ENCODE results near the gene ZNF473. TPM values are rescaled to one million over a fixed set of nuclear protein-coding genes. Genes with fewer than 3 reads are reported as not detected.
A peak's percentile ranks its signal among the peaks of the same experiment; 100 is the strongest.

Gene ZNF473
- total RNA-seq = 8.3 and 8.8 TPM in 2 replicates

DNA sequence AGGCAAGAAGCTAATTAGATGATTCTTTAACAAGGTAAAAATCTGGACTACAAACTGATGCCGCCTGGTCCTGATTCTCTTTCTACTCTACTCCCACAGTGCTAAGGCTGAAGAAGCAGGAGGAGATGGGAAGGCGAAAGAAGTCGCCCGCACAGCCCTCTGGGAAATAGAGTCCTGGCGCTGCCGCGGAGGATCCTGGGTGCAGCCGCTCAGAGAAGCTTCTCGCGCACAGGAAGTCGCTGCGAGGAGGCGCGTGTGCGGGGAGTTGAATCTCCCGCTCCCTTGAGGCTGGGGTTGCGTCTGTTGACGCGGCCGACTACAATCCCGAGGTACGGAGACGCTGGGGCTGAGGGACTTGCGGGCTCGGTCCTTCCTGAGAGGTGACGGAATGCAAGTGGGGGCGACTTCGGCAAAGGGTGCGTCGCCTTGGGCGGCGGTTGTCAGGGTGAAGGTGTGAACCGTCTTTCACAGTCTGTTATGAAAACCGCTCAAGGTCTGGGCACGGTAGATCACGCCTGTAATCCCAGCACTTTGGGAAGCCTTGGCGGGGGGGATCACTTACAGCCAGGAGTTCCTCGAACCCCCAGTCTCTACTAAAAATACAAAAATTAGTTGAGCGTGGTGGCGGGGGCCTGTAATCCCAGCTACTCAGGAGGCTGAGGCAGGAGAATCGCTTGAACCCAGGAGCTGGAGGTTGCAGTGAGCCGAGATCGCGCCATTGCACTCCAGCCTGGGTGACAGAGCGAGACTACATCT is at the start of gene ZNF473:
ZNF473 (plus strand) TSS at position 212 of the 756 bp plus-strand sequence. CDS start 5,078 bp downstream, outside the sequence.
- Histone ChIP-seq H2AFZ (ENCODE audit: low read length) (peak within 1 kb of the TSS; percentile 98), H3K4me1 (ENCODE audit: insufficient read depth, low read length) (peaks cover 17% of the 10 kb centered on the region), H3K4me2 (ENCODE audit: insufficient read depth, low read length) (peak within 1 kb of the TSS; percentile 98), H3K9me3 (ENCODE audit: low read depth, low read length) (no peaks in the 10 kb centered on the region), H3K79me2 (ENCODE audit: insufficient read depth, low read length) (peaks cover 85% of the 10 kb centered on the region), H3K27ac (ENCODE audit: low read depth, low read length) (peak within 1 kb of the TSS; percentile 99), H3K4me3 (ENCODE audit: insufficient read depth, low read length) (peak within 1 kb of the TSS; percentile 100), H3K27me3 (ENCODE audit: insufficient read depth, low read length) (no peaks in the 10 kb centered on the region), H4K20me1 (ENCODE audit: insufficient read depth, low read length) (peaks cover 27% of the 10 kb centered on the region), H3K36me3 (ENCODE audit: insufficient read depth, low read length) (peaks cover 3% of the 10 kb centered on the region)
- TF ChIP-seq, protein P1, sequence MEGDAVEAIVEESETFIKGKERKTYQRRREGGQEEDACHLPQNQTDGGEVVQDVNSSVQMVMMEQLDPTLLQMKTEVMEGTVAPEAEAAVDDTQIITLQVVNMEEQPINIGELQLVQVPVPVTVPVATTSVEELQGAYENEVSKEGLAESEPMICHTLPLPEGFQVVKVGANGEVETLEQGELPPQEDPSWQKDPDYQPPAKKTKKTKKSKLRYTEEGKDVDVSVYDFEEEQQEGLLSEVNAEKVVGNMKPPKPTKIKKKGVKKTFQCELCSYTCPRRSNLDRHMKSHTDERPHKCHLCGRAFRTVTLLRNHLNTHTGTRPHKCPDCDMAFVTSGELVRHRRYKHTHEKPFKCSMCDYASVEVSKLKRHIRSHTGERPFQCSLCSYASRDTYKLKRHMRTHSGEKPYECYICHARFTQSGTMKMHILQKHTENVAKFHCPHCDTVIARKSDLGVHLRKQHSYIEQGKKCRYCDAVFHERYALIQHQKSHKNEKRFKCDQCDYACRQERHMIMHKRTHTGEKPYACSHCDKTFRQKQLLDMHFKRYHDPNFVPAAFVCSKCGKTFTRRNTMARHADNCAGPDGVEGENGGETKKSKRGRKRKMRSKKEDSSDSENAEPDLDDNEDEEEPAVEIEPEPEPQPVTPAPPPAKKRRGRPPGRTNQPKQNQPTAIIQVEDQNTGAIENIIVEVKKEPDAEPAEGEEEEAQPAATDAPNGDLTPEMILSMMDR (IDR thresholded peaks at IDR 0.05; ENCODE audit: extremely low read depth, low read depth, low read length) = no peak
- peak; percentile 98 for DNase-seq (ENCODE audit: insufficient read length, low spot score, missing footprints)

DNA sequence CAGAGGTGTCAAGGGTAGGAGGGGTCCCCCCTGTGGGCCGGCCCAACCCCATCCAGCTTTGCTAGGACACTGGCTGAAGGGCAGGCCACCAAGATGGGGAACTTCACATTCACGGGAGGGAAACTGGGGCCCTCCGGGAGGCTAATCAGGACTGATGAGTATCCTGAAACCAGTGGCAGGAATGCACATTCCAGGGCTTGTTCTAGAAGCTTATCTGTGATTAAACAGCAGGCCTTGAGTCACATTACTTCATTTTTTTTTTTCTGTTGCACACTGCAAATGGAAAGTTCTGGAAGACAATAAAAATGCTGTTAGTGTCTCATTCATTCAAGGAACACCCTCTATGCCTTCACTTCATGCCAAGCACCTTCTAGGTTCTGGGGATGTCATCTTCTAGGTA is 49.3 kb upstream of the ZNF473 start:
- H3K27ac ChIP-seq (ENCODE audit: low read depth, low read length) = no peak overlapping the region
- no peak overlapping the region for H3K4me2 ChIP-seq (ENCODE audit: insufficient read depth, low read length)
- H2AFZ ChIP-seq (ENCODE audit: low read length) = no peak overlapping the region
- H3K4me1 ChIP-seq (ENCODE audit: insufficient read depth, low read length) = no peaks in the 10 kb centered on the region
- no peaks in the 10 kb centered on the region for H3K36me3 ChIP-seq (ENCODE audit: insufficient read depth, low read length)
- no peak for DNase-seq (ENCODE audit: insufficient read length, low spot score, missing footprints)
- peaks cover 10% of the 10 kb centered on the region for H4K20me1 ChIP-seq (ENCODE audit: insufficient read depth, low read length)
- H3K27me3 ChIP-seq (ENCODE audit: insufficient read depth, low read length) = peaks cover 10% of the 10 kb centered on the region
- H3K4me3 ChIP-seq (ENCODE audit: insufficient read depth, low read length) = no peak overlapping the region
- TF ChIP-seq, protein P1 (IDR thresholded peaks at IDR 0.05; ENCODE audit: extremely low read depth, low read depth, low read length) = no peak
- H3K9me3 ChIP-seq (ENCODE audit: low read depth, low read length) = no peaks in the 10 kb centered on the region
- no peaks in the 10 kb centered on the region for H3K79me2 ChIP-seq (ENCODE audit: insufficient read depth, low read length)

DNA sequence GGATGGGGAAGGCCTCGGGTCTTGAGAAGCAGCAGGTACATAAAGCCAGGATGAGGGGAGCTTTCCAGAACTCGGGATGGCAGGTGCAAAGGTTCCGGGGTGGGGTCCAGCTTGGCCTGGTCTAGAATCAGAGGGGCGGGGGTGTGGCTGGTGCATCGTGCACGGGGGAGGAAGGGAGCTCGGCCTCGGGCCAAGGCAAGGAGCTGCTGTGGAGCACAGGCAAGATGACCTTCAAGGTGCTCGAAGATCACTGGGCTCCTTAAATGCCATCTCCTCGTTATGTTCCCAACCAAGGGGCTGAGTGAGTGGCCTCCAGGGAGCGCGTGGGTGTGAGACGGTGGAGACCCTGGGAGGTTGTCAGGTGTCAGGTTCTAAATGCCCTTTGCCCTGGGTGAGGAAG is 48.7 kb upstream of the ZNF473 start:
- TF ChIP-seq, protein P1 (IDR thresholded peaks at IDR 0.05; ENCODE audit: extremely low read depth, low read depth, low read length) = no peak
- Histone ChIP-seq H4K20me1 (ENCODE audit: insufficient read depth, low read length) (peaks cover 11% of the 10 kb centered on the region), H3K9me3 (ENCODE audit: low read depth, low read length) (no peaks in the 10 kb centered on the region), H3K4me1 (ENCODE audit: insufficient read depth, low read length) (no peaks in the 10 kb centered on the region), H3K27me3 (ENCODE audit: insufficient read depth, low read length) (peaks cover 8% of the 10 kb centered on the region), H2AFZ (ENCODE audit: low read length) (no peak overlapping the region), H3K36me3 (ENCODE audit: insufficient read depth, low read length) (no peaks in the 10 kb centered on the region), H3K79me2 (ENCODE audit: insufficient read depth, low read length) (no peaks in the 10 kb centered on the region), H3K4me2 (ENCODE audit: insufficient read depth, low read length) (no peak overlapping the region), H3K4me3 (ENCODE audit: insufficient read depth, low read length) (no peak overlapping the region), H3K27ac (ENCODE audit: low read depth, low read length) (no peak overlapping the region)
- no peak for DNase-seq (ENCODE audit: insufficient read length, low spot score, missing footprints)

DNA sequence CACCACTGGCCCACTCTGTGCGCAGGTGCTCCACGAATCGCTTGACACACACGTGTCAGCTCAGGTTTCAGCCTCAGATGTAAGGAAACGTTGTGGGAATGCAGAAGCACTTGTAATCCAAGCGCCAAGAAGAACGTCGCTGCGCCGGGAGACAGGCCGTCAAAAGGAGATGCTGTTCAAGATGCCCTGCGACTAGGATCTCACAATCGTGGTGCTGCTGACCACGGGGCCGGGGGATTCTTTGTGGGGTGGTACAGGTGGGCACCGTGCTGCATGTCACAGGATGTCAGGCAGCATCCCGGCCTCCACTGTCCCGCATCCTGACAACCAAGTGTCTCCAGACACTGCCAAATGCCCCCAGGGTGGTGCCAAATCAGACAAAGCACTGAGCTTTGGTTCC is 47.9 kb upstream of the ZNF473 start:
- Histone ChIP-seq H3K79me2 (ENCODE audit: insufficient read depth, low read length) (no peaks in the 10 kb centered on the region), H4K20me1 (ENCODE audit: insufficient read depth, low read length) (peaks cover 13% of the 10 kb centered on the region), H3K27me3 (ENCODE audit: insufficient read depth, low read length) (peaks cover 4% of the 10 kb centered on the region), H3K36me3 (ENCODE audit: insufficient read depth, low read length) (no peaks in the 10 kb centered on the region), H3K9me3 (ENCODE audit: low read depth, low read length) (no peaks in the 10 kb centered on the region), H3K4me1 (ENCODE audit: insufficient read depth, low read length) (no peaks in the 10 kb centered on the region), H3K4me2 (ENCODE audit: insufficient read depth, low read length) (no peak overlapping the region), H3K4me3 (ENCODE audit: insufficient read depth, low read length) (no peak overlapping the region), H3K27ac (ENCODE audit: low read depth, low read length) (no peak overlapping the region), H2AFZ (ENCODE audit: low read length) (no peak overlapping the region)
- TF ChIP-seq, protein P1 (IDR thresholded peaks at IDR 0.05; ENCODE audit: extremely low read depth, low read depth, low read length) = no peak
- no peak for DNase-seq (ENCODE audit: insufficient read length, low spot score, missing footprints)
